ENCODE measurements around the gene MNX1.

MNX1 gene

DNA sequence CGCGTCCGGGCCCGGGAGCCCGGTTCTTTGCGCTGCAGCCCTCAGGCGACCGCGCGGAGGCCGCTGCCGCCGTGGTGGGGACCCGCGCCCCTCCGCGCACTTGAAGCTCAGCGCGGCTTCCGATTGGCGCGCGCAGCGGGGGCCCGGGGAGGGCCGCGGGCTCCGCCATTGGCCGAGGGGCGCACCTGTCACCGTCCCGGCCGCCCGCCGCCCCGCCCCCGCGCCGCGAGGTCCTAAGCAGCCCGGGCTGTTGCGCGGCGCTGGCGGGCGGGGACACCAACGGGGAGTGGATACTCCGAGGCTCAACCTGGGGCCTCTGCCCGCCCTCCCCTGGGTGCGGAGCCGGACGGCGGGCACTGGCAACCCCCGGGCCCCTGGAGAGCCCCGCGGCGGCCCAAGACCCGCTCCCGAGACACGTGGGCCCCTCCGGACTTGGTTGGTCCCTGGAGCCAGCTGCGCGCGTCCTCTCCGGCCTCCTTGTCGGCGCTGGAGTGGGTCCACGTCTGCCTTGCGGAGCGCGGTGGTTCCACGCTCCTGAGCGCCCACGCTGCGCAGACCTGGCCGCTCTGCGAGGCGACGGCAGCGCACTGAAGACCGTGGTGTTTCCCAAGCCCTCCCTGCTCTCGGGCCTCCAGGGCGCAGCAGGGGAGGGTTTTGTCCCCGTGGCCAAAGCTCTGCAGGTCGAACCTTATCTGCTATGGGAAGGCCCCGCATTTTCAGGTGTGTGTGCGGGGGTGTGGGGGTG, at the start of gene MNX1:
TSS of gene MNX1 (minus strand) at position 76 of the 745 bp plus-strand sequence. CDS start 313 bp downstream, outside the sequence.
- no peak for FAIRE-seq

DNA sequence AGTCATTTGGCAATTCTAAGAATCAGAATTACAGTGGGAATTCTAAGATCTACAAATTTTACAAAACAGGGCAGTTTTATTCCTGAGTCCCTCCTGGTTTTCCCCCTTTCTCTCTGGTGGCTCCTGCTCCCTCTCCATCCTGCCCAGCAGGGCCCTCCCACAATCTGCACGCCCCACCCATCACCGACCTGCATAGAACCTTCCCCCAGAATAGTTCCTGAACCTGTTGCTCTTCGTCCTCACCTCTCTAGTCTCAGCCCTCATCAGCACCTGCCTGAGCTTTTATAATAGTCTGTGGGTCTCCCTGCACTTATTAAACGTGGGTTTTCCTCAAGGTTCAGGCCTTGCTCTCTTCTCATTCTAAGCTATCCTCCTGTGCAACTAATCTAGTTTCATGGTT, 49.1 kb upstream of the MNX1 start:
- no peak for FAIRE-seq

DNA sequence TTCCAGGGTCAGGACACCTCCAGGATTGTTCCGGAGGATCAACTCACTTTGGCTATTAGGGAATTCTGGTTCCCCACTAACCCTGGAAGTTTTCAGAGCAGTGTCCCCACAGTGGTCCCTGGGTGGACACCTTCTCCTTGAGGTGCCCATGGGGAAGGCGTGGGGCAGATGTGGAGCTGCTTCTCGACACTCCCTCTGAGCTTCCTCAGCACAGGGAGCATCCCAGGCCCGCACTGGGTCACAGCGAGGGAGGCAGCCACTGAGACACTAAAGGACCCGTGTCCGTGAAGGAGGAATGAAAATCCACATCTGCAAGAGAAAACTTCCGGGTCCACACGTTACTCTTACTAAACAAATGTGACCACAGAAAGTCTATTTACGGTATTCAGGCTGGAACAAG, 48.2 kb upstream of the MNX1 start:
- FAIRE-seq, result no peak

DNA sequence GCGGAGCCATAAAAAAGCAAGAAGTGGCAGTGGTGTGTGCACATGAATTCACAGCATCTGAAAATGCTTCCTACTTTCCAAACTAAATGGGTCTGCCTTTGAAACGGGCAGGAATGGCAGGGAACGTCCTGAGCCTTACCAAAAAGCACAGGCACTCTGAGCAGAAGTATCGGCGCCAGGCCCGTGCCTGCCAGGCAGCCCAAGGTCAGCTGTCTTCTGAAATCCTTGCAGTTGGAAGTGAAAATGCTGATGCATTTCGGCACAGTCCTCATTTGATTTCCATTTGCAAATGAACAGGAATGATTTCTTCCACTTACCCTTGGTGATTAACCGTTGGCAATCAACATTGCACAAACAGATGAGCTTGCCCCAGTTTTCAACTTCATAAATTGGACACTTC, 47.6 kb upstream of the MNX1 start:
- no peak for FAIRE-seq

DNA sequence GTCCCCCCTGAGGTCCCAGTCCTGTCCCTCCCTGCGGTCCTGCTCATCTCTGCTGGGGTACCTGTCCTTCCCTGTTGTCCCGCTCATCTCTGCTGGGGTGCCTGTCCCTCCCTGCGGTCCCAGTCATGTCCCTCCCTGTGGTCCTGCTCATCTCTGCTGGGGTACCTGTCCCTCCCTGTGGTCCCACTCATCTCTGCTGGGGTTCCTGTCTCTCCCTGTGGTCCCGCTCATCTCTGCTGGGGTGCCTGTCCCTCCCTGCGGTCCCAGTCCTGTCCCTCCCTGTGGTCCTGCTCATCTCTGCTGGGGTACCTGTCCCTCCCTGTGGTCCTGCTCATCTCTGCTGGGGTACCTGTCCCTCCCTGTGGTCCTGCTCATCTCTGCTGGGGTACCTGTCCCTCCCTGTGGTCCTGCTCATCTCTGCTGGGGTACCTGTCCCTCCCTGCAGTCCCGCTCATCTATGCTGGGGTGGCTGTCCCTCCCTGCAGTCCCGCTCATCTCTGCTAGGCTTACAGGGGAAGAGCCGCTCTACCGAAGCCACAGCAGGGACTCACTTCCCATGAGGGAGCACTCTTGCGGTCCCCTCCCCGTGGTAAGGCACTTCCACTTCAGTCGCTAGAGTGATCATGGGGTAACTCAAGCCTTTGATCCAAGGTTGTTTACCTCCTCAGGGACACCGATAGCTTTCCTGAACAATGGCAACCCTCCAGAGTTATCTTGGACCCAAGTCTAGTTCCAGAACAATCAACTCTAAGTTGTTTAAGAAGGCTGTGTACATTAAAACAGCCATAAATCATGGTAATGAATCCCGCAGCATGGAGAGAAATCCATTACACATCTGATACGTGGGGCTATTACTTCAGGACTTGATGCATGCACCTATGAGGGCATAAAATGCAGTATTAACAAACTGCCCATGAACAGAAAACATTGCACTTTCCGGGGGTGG, 46.8 kb upstream of the MNX1 start:
- FAIRE-seq, result no peak

DNA sequence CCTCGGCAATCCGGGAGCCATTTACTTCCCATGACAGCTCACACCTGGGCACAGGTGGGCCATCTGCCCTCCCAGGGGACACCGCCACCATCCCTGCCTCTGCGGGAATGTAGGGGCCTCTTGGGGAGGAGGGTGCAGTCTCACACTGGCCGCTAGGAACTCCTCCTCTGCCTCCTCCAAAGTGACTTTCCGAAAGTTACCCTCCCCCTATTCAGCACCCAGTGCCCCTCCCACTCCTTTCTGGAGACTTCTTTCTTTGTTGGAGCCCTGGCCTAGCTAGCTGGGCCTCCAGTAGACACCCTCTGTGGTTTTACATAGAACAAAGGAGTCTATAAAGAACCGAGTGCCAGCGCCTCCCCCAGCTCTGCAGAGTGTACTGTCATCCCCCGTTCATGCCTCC, 45.8 kb upstream of the MNX1 start:
- FAIRE-seq, result no peak

DNA sequence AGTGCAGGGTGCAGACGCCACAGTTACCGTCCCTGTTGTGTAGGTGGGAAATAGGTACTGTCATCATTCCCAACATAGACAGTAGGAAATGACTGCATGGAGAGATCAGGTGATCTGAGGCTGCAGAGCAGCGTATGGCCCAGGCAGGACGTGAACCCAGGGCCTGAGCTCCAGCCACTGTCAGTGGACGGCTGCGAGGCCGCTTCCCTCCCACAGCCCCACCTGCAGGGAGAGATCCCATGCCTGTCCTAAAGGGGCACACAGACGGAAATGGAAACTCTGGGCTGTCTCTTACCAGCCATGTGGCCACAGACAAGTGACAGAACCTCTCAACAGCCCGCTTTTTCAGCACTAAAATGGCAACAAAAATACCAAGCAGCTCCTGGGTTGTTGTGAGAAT, 44.5 kb upstream of the MNX1 start:
- no peak for FAIRE-seq

DNA sequence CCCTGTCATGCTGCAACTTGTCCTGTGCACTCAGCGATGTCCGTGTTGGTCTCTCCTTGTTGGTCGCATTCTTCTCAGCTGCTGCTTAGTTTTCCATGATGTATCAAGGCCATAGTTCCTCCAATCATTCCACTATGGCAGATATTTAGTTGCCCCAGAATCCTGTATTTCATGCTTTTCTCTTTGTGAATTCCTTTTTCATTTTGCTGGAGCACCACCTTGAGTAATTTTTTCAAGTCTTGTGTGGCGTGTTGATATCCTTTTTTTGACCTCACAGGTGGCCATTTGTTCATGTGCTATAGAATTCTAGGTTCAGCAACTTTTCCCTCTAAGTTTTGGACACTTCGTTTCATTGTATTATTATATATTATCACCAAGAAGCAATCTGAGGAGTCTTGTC, 42.7 kb upstream of the MNX1 start:
- no peak for FAIRE-seq

DNA sequence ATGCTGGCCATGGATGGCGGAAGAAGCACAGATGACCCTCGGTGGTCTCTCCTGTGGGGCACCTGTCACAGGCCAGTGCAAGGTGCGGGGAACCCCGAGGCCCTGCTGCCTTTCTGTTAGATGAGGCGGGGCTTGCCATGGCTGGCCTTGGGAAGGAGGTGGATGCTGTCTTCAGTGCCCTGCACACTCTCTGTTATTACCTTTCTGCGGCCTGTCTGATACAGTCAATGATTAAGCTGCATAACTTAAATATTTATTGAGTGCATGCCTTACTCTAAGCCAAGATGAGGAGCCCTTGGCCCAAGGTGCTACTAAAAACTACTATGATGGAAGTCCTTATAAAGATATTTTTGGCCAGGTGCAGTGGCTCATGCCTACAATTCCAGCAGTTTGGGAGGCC, 36.7 kb upstream of the MNX1 start:
- no peak for FAIRE-seq

DNA sequence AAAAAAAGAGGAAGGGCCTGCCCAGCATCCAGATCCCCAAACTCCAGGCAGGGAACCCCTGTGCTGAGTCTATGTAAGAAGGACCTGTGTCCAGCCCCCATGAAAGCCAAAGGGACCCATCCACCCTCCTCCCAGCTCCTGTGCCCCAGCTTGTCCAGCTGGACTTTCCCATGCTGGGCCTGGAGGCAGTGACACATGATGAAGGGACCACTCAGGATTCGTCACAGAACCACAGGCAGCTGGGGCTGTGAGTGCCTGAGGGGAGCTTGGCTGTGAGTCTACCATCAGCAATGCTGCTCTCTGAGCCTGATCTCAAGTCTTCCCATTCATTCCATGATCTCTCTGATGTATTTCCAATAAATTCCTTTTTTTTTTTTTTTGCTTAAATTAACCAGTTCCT, 36.2 kb upstream of the MNX1 start:
- no peak for FAIRE-seq

DNA sequence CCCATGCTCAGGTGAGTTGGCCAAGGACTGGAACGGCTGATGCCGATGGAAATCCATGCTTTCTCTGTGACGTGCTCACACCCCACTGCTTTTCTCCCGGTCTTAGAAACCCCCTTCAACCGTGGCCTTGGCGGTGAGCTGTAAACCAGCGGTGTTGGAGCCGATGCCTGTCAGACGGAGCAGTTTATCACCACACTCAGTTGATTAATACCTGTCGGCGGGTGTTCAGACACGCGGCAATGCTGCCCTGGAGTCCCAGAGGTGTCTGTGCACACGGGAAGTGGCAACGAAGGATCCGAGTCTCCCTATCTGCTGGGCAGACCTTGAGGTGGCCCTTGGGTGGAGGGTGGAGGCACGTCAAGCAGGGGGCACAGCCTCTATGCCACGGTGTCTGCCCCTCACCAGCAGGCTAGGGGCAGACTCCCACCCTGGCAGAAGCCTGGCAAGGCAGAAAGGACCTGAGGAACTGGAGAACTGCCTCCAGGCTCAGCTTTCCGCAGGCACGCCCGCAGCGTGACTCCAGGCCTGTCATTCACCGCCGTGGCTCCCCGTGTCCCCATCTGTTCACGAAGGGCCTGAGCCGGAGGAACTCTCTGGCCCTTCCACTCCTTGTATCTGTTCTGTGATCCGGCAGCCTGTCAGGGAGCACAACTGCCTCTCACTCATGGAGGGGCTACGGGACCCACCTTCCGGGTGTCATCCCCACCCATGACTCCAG, 34.6 kb upstream of the MNX1 start:
- FAIRE-seq, result no peak

DNA sequence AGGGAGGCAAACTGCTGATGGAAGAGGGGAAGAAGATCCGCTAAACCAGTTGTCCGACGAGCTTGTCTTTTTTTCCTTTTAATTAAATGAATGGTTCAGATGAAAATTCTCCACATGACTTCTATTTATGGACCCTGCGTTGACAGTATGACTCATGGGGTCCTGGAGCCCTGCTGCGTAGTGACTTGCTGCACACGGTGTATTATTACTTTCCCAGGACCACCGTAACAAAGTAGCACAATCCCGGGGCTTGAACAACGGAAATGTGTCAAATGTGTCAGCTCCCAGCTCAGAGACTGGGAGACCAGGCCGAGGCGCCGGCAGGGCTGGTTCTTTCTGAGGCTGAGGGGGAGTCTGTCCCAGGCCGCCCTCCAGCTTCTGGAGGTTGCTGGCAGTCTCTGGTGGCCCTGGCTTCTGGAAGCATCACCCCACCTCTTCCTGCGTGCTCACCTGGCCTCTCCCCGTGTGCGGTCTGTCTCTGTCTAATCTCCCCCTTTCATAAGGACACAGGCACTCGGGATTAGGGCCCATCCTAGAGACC, 33.8 kb upstream of the MNX1 start:
- no peak for FAIRE-seq

DNA sequence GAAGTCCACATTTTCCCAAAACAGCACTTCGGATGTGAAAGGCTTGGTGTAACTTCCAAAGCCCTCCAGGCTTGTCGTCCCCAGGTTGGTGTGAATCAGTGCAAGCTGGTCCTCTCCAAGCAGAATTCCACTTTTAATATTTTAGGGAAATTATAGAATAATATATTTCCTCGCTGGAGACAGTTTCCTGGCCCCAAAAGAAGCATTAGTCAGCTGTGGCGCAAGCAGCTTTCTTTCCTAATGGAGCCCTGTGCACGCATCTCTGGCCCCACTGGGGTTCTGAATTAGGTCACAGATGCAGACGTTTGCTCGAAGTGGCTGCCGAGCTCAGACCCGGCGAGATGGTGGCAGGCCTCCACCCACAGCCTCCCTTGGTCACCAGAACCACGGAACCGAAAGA, 33.3 kb upstream of the MNX1 start:
- FAIRE-seq, result no peak

DNA sequence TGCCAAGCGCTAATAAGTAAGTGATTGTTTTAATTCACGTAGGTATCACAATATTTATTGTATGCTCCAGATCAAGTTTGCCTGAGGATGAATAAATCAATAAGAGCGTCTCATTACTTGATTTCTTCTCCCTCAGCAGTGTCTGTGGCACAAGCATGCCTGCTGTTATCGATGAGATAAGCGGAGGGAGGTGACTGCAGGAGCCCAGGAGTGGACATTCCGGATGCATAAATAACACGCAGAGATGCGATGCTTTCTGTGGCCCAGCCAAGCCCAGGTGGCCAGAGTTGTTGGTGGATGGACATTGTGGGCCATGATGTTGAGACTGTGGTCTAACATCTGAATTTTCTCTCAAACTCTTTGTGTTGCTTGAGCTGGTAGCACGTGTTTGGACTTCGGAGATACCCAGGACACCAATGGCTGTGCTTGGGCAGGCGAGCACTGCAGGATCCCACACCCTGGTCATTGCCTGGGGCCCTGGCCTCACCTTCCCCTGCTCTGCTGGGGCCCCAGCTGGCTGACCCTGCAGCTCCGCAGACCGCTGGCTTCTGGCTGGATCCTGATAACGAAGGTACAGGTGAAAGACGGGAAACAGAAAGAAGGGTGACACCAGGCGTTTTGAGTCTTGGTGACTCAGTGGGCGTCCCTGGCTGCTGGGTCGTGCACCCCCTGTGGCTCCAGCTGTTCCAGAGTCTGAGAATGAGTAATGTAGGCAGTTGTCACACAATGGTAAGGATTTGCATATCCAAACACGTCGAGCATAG, 31.2 kb upstream of the MNX1 start:
- no peak for FAIRE-seq

DNA sequence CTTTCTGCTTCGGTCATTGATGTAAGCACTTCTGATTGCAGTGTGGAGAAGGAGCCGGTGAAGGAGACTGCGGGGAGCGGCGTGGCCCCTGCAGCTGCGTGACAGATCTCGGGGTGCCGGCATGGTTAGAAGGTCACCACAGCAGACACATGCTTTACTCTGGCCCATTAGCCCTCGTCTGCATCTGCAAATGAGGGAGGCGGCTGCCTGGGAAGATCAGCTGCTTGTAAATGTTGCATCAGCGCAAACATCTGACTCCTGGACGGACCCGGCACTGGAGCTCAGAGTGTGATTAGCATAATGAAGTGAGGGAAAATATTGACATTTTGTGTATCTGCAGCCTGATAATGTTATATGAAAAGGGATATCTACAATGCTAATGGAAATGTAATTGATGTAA, 30.5 kb upstream of the MNX1 start:
- FAIRE-seq, result no peak

DNA sequence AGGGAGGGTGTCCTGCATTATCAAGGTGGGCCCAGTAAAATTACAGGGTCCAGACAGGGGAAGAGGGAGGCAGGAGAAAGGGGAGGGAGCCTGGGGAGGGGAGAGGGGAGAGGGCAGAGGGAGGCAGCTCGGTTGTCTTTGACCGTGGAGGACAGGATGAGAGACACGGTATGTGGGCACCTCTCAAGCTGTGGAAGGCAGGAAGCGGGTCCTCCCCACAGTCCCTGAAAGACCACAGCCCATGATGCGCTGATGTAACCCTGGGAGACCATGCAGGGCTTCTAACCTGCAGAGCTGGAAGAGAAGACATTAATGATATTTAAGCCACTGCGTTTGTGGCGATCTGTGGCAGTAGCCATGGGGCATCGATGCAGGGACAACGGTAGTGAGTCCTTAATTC, 27.2 kb upstream of the MNX1 start:
- FAIRE-seq, result no peak

DNA sequence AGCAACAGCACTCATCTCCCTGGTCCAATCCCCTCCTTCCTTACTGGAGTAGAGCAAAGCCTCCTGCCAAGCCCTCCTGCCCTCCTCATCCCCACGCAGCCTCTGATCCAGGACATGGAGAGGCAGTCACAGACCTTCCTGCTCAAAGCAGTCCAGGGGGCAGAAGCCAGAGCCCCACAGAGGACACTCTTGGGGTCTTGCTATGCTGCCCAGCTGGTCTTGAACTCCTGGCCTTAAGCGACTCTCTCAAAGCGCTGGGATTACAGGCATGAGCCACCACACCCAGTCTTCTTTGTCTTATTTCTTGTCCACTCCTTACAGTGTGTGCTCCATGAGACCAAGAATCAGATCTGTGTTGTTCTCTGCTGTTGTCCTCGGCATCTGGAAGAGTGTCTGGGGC, 26.6 kb upstream of the MNX1 start:
- no peak for FAIRE-seq

DNA sequence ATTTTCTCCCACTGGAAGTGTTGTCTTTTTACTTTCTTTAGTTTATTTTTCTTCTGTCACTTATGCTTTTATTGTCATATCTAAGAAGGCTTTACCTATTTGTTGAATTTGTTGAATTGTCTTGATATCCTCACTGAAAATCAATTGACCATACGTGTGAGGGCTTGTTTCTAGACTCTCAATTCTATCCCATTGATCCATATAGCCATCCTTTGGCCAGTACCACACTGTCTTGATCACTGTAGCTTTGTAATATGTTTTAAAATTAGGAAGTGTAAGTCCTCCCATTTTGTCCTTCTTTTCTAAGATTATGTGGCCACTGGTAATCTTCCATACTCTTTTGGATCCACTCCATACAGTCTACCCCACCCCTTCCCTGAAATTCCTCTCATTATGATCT, 25.5 kb upstream of the MNX1 start:
- FAIRE-seq, result no peak

DNA sequence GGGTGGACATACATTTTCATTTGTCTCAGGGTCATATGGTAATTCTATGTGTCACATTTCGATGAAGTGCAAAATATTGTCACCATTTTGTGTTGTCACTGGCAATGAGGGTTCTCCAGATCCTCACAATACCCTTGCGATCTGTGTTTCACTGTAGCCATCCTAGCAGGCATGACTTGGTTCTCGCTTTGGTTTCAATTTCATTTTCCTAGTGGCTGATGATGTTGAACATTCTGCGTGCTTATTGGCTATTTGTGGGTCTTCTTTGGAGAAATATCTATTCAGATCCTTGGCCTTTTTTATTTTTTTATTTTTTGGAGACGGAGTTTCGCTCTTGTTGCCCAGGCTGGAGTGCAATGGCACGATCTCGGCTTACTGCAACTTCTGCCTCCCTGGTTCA, 24.8 kb upstream of the MNX1 start:
- FAIRE-seq, result no peak

DNA sequence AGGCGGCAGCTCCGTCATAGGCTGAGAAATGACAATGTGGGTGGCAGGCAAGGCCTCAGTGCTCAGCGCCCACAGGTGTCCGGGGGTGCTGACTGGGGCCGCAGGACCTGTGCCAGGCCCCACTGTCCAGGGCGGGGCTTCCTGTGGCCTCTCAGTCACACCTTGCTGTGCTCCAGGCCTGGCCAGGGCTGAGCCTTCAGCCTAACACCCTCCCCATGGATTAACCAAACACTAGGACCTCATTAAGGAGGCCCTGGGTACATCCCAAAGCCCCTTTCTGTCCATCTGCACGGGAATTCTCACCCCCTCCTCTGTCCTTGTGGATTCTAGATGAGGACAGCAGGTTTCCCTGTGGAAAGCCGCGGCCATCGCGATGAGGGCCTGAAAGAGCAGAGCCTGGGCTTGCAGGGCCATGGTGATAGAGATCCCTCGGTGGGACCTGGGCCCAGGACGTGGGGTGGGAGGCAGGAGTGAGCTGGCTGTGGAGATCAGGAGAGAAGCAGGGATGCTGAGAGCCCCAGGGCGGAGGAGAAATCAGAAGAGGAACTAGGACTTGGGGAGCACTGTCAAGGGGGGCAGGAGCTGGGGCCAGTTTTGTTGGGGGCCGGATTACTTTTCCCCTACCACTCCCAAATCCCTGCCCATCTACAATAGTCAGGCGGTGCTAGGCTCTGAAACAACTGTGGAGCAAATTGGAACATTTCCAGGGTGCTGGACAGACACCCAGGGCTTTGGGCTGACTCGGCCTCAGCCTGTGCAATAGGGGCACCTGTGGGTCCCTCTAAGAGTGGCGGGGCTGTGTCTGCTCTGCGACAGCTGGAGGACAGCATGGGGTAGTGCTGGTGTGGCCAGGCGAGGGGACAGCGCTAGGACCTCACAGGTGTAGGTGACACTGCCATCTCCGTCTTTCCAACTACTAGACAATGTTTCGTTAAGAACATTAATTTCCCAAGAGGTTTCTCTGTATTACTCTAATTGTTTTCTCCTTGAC, 23.3 kb upstream of the MNX1 start:
- FAIRE-seq, result no peak

All from TTC549 (cell line).